Effector CD8-positive, alpha-beta T cell (primary cell): Measurements from ENCODE around the gene MAPK14.
A peak's percentile ranks its signal among the peaks of the same experiment; 100 is the strongest.

Experiments
- DNase-seq: peaks from one replicate; lab custom pipeline; 2025; lab: John Stamatoyannopoulos, UW

MAPK14 gene

GRCh38 chr6:36101691-36102090 is 74.1 kb downstream of the MAPK14 start:
- no peak for DNase-seq

- no peak for DNase-seq
Observed at GRCh38 chr6:36102853-36103252, 75.2 kb downstream of the MAPK14 start.

- no peak for DNase-seq
Observed at GRCh38 chr6:36104836-36105235, 77.2 kb downstream of the MAPK14 start.

- no peak for DNase-seq
Observed at GRCh38 chr6:36109092-36109491, 81.5 kb downstream of the MAPK14 start.

GRCh38 chr6:36110050-36110449 is 82.4 kb downstream of the MAPK14 start:
- no peak for DNase-seq

- no peak for DNase-seq
Observed at GRCh38 chr6:36110863-36111262, 83.3 kb downstream of the MAPK14 start.

- no peak for DNase-seq
Observed at GRCh38 chr6:36111526-36111925, 83.9 kb downstream of the MAPK14 start.

GRCh38 chr6:36113049-36113448 is 85.4 kb downstream of the MAPK14 start:
- DNase-seq = no peak

GRCh38 chr6:36113703-36114102 is 86.1 kb downstream of the MAPK14 start:
- no peak for DNase-seq

- no peak for DNase-seq
Observed at GRCh38 chr6:36114798-36115408, 87.3 kb downstream of the MAPK14 start.

GRCh38 chr6:36115412-36115811 is 87.8 kb downstream of the MAPK14 start:
- no peak for DNase-seq

GRCh38 chr6:36116066-36116864 is 88.7 kb downstream of the MAPK14 start:
- DNase-seq = no peak

- no peak for DNase-seq
Observed at GRCh38 chr6:36116943-36117342, 89.3 kb downstream of the MAPK14 start.

GRCh38 chr6:36117658-36118549 is 90.3 kb downstream of the MAPK14 start:
- DNase-seq = no peak

- peak; percentile 32 for DNase-seq
Observed at GRCh38 chr6:36118550-36119107, 91.0 kb downstream of the MAPK14 start.

GRCh38 chr6:36119209-36119608 is 91.6 kb downstream of the MAPK14 start:
- DNase-seq = no peak

GRCh38 chr6:36120018-36120417 is 92.4 kb downstream of the MAPK14 start:
- DNase-seq = no peak

GRCh38 chr6:36120539-36120938 is 92.9 kb downstream of the MAPK14 start:
- peak; percentile 58 for DNase-seq

GRCh38 chr6:36120979-36121786 is 93.6 kb downstream of the MAPK14 start:
- no peak for DNase-seq

GRCh38 chr6:36121787-36122494 is 94.3 kb downstream of the MAPK14 start:
- no peak for DNase-seq
